Measurements from ENCODE around the gene PPM1D.
"Not testable (repeated sequence)": the region's sequence is repeated elsewhere in the genome, so short reads cannot be mapped to it uniquely, and the experiment has no call there.

The PPM1D gene

GRCh38 chr17:60565233-60565632 lies 34.8 kb upstream of the PPM1D start:
- H3K27me3 ChIP-seq: no peaks in the 10 kb centered on the region
- H4K20me1 ChIP-seq: no peaks in the 10 kb centered on the region
- H3K27ac ChIP-seq: no peak overlapping the region
- no peak overlapping the region for H3K9ac ChIP-seq
- no peaks in the 10 kb centered on the region for H3K4me1 ChIP-seq
- H3K4me2 ChIP-seq: no peak overlapping the region
- no peak overlapping the region for H3K4me3 ChIP-seq
- no peak for TF ChIP-seq Cebpa-rat (IDR thresholded peaks at IDR 0.05)
- no peaks in the 10 kb centered on the region for H3K9me3 ChIP-seq
- no peaks in the 10 kb centered on the region for H3K36me3 ChIP-seq

- Histone ChIP-seq H3K4me2 (no peak overlapping the region), H3K4me1 (no peaks in the 10 kb centered on the region), H3K4me3 (no peak overlapping the region), H3K36me3 (no peaks in the 10 kb centered on the region), H4K20me1 (no peaks in the 10 kb centered on the region), H3K9me3 (no peaks in the 10 kb centered on the region), H3K27ac (no peak overlapping the region), H3K9ac (no peak overlapping the region), H3K27me3 (no peaks in the 10 kb centered on the region)
- no peak for TF ChIP-seq Cebpa-rat (IDR thresholded peaks at IDR 0.05)
Observed at GRCh38 chr17:60573236-60574051, 26.5 kb upstream of the PPM1D start.

GRCh38 chr17:60577147-60577915 lies 22.7 kb upstream of the PPM1D start:
- TF ChIP-seq Cebpa-rat (IDR thresholded peaks at IDR 0.05): no peak
- H3K27ac ChIP-seq: no peak overlapping the region
- no peaks in the 10 kb centered on the region for H3K27me3 ChIP-seq
- H3K9ac ChIP-seq: no peak overlapping the region
- H3K4me3 ChIP-seq: no peak overlapping the region
- H4K20me1 ChIP-seq: no peaks in the 10 kb centered on the region
- no peaks in the 10 kb centered on the region for H3K4me1 ChIP-seq
- H3K36me3 ChIP-seq: no peaks in the 10 kb centered on the region
- no peaks in the 10 kb centered on the region for H3K9me3 ChIP-seq
- no peak overlapping the region for H3K4me2 ChIP-seq

GRCh38 chr17:60579090-60579489 lies 20.9 kb upstream of the PPM1D start:
- no peaks in the 10 kb centered on the region for H3K9me3 ChIP-seq

GRCh38 chr17:60579551-60579950 lies 20.4 kb upstream of the PPM1D start:
- H3K36me3 ChIP-seq: no peaks in the 10 kb centered on the region
- no peaks in the 10 kb centered on the region for H4K20me1 ChIP-seq
- no peak overlapping the region for H3K4me2 ChIP-seq
- no peak overlapping the region for H3K9ac ChIP-seq
- no peaks in the 10 kb centered on the region for H3K27me3 ChIP-seq
- no peak for TF ChIP-seq Cebpa-rat (IDR thresholded peaks at IDR 0.05)
- H3K27ac ChIP-seq: no peak overlapping the region
- H3K4me1 ChIP-seq: no peaks in the 10 kb centered on the region
- no peaks in the 10 kb centered on the region for H3K9me3 ChIP-seq
- no peak overlapping the region for H3K4me3 ChIP-seq

More at GRCh38 chr17:60579090-60579489, 20.9 kb upstream of the PPM1D start:
- H4K20me1 ChIP-seq: no peaks in the 10 kb centered on the region
- H3K4me2 ChIP-seq: no peak overlapping the region
- no peak overlapping the region for H3K9ac ChIP-seq
- H3K4me3 ChIP-seq: no peak overlapping the region
- H3K4me1 ChIP-seq: no peaks in the 10 kb centered on the region
- no peak overlapping the region for H3K27ac ChIP-seq
- no peaks in the 10 kb centered on the region for H3K27me3 ChIP-seq
- H3K36me3 ChIP-seq: no peaks in the 10 kb centered on the region
- no peak for TF ChIP-seq Cebpa-rat (IDR thresholded peaks at IDR 0.05)

GRCh38 chr17:60583008-60583407 lies 17.0 kb upstream of the PPM1D start:
- no peak overlapping the region for H3K4me3 ChIP-seq
- H3K27me3 ChIP-seq: no peaks in the 10 kb centered on the region
- no peak overlapping the region for H3K4me2 ChIP-seq
- H3K4me1 ChIP-seq: no peaks in the 10 kb centered on the region
- no peak overlapping the region for H3K9ac ChIP-seq
- no peaks in the 10 kb centered on the region for H4K20me1 ChIP-seq
- no peak overlapping the region for H3K27ac ChIP-seq
- no peaks in the 10 kb centered on the region for H3K9me3 ChIP-seq
- H3K36me3 ChIP-seq: no peaks in the 10 kb centered on the region
- TF ChIP-seq Cebpa-rat (IDR thresholded peaks at IDR 0.05): no peak

GRCh38 chr17:60585887-60586286 lies 14.1 kb upstream of the PPM1D start:
- no peak overlapping the region for H3K9ac ChIP-seq
- no peak overlapping the region for H3K4me2 ChIP-seq
- H3K27ac ChIP-seq: no peak overlapping the region
- no peaks in the 10 kb centered on the region for H4K20me1 ChIP-seq
- H3K4me3 ChIP-seq: no peak overlapping the region
- no peaks in the 10 kb centered on the region for H3K27me3 ChIP-seq
- H3K4me1 ChIP-seq: no peaks in the 10 kb centered on the region
- H3K36me3 ChIP-seq: no peaks in the 10 kb centered on the region
- no peak for TF ChIP-seq Cebpa-rat (IDR thresholded peaks at IDR 0.05)
- H3K9me3 ChIP-seq: no peaks in the 10 kb centered on the region

GRCh38 chr17:60586288-60586974 lies 13.6 kb upstream of the PPM1D start:
- H3K27me3 ChIP-seq: no peaks in the 10 kb centered on the region
- H3K27ac ChIP-seq: no peak overlapping the region
- H3K9ac ChIP-seq: no peak overlapping the region
- H3K36me3 ChIP-seq: no peaks in the 10 kb centered on the region
- no peaks in the 10 kb centered on the region for H3K9me3 ChIP-seq
- TF ChIP-seq Cebpa-rat (IDR thresholded peaks at IDR 0.05): no peak
- H3K4me2 ChIP-seq: no peak overlapping the region
- H4K20me1 ChIP-seq: no peaks in the 10 kb centered on the region
- no peaks in the 10 kb centered on the region for H3K4me1 ChIP-seq
- H3K4me3 ChIP-seq: no peak overlapping the region

GRCh38 chr17:60590070-60590469 lies 9.9 kb upstream of the PPM1D start:
- H3K9ac ChIP-seq: no peak overlapping the region
- no peak overlapping the region for H3K4me2 ChIP-seq
- no peak overlapping the region for H3K4me3 ChIP-seq
- H3K27ac ChIP-seq: no peak overlapping the region
- H3K9me3 ChIP-seq: no peaks in the 10 kb centered on the region
- H3K27me3 ChIP-seq: no peaks in the 10 kb centered on the region
- no peaks in the 10 kb centered on the region for H3K36me3 ChIP-seq
- no peak for TF ChIP-seq Cebpa-rat (IDR thresholded peaks at IDR 0.05)
- H3K4me1 ChIP-seq: no peaks in the 10 kb centered on the region
- H4K20me1 ChIP-seq: no peaks in the 10 kb centered on the region

- no peak for TF ChIP-seq Cebpa-rat (IDR thresholded peaks at IDR 0.05)
- Histone ChIP-seq H3K27ac (no peak overlapping the region), H3K36me3 (no peaks in the 10 kb centered on the region), H3K9me3 (no peaks in the 10 kb centered on the region), H3K9ac (no peak overlapping the region), H4K20me1 (no peaks in the 10 kb centered on the region), H3K4me1 (peaks cover under 1% of the 10 kb centered on the region), H3K27me3 (no peaks in the 10 kb centered on the region), H3K4me2 (no peak overlapping the region), H3K4me3 (no peak overlapping the region)
Observed at GRCh38 chr17:60592750-60593149, 7.2 kb upstream of the PPM1D start.

GRCh38 chr17:60593441-60594036 lies 6.5 kb upstream of the PPM1D start:
- not testable (repeated sequence) for H3K4me3 ChIP-seq, H3K9ac ChIP-seq, H3K4me1 ChIP-seq, H3K4me2 ChIP-seq, H3K36me3 ChIP-seq, H3K27me3 ChIP-seq, H3K27ac ChIP-seq, H3K9me3 ChIP-seq, H4K20me1 ChIP-seq

GRCh38 chr17:60594170-60594569 lies 5.8 kb upstream of the PPM1D start:
- H3K27me3 ChIP-seq, H3K27ac ChIP-seq, H3K9ac ChIP-seq, H3K36me3 ChIP-seq, H3K4me2 ChIP-seq, H3K4me3 ChIP-seq, H4K20me1 ChIP-seq, H3K9me3 ChIP-seq: not testable (repeated sequence)
- peaks cover 15% of the 10 kb centered on the region for H3K4me1 ChIP-seq

Measured in BLaER1 (cell line).